GM10266 (cell line): ENCODE measurements around the gene DNM2.

ENCODE experiments used
- DNase-seq: peaks from one replicate; pipeline ENCODE4 v3.0.0; 2012; ENCODE audit errors: extremely low spot score
- CTCF ChIP-seq: IDR thresholded peaks from 2 replicates; pipeline ENCODE4 v1.5.1; 2012; ENCODE audit warnings: mild to moderate bottlenecking, low read depth; ENCODE audit not compliant: control insufficient read depth, insufficient read depth; ENCODE audit errors: missing control alignments

Gene DNM2

GRCh38 chr19:10691883-10692282, 26.0 kb upstream of the DNM2 start:
- no peak for DNase-seq
- no peak for TF ChIP-seq CTCF

- no peak for TF ChIP-seq CTCF
- DNase-seq: no peak
Measured at GRCh38 chr19:10692673-10693264, 25.1 kb upstream of the DNM2 start.

- TF ChIP-seq CTCF: no peak
- no peak for DNase-seq
Measured at GRCh38 chr19:10694706-10695307, 23.1 kb upstream of the DNM2 start.

DNA sequence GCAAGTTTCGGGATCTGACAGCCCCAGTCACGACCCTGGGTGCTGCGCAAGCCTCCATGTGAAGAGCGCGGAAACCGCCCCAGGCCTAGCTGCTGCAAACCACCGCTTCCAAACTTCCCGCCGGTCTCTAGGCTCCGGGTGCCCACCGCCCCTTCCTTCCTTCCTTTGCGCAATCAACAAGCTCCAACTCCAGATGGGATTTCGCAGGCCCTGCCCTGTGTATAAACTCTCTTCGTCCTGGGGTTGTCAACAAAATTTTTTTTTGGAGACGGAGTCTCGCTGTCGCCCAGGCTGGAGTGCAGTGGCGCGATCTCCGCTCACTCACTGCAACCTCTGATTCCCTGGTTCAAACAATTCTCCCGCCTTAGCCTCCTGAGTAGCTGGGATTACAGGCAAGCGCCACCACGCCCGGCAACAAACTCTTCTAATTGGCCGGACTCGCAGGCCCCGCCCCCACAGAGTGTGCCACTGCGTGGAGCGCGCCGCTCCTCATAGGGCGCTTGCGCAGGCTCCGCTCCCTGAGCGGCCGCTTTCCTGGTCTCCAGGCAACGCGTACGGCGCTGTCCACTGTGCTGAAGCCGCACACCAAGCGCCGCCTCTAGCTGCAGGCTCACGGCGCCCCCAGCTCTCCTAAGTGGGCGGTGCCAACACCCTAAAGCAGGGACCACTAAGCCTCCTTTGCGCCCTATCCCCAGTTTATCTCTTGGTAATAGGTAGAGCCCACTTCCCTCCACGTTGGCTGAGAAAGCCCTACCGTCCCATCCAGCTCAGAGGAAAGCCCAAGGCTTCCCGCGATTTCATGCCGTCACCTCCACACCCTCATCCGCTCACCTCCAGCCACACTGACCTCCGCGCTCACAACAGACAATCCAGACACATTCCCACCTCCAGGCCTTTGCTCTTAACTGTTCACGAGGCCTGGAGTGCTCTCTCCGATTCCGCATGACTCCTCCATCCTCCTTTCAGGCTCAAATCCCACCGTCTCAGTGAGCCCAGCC, 22.2 kb upstream of the DNM2 start:
- no peak for TF ChIP-seq CTCF
- peak; percentile 96 for DNase-seq

- DNase-seq: peak; percentile 71
- peak; percentile 44 for TF ChIP-seq CTCF
Measured at GRCh38 chr19:10699650-10700335, 18.1 kb upstream of the DNM2 start.

GRCh38 chr19:10701955-10702525, 15.8 kb upstream of the DNM2 start:
- DNase-seq: peak; percentile 66
- TF ChIP-seq CTCF: peak; percentile 41
